GM12873 (cell line): ENCODE measurements around the gene AQP12A.
"Not testable (repeated sequence)": the region's sequence is repeated elsewhere in the genome, so short reads cannot be mapped to it uniquely, and the experiment has no call there.

ENCODE experiments used
- TF ChIP-seq, protein P1 (sequence below): IDR thresholded peaks from 2 replicates; pipeline ENCODE4 v1.5.1; 2012; ENCODE audit warnings: low read depth, mild to moderate bottlenecking, moderate library complexity, low read length, control low read depth; ENCODE audit not compliant: insufficient read depth; ENCODE audit errors: missing control alignments

Gene AQP12A

DNA sequence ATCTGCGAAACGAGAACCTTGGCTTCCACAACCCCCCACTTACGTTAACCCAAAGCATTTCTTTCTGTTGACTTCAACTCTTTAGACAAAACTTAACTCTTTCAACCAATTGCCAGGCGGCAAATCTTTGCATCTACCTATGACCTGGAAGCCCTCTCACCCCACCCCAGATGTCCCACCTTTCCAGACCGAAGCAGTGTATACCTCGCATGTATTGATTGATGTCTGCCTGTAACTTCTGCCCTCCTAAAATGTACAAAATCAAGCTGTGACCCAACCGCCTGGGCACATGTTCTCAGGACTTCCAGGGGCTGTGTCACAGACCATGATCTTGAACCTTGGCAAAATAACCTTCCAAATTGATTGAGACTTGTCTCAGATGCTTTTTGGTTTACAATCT, 21.3 kb upstream of the AQP12A start:
- TF ChIP-seq, protein P1, sequence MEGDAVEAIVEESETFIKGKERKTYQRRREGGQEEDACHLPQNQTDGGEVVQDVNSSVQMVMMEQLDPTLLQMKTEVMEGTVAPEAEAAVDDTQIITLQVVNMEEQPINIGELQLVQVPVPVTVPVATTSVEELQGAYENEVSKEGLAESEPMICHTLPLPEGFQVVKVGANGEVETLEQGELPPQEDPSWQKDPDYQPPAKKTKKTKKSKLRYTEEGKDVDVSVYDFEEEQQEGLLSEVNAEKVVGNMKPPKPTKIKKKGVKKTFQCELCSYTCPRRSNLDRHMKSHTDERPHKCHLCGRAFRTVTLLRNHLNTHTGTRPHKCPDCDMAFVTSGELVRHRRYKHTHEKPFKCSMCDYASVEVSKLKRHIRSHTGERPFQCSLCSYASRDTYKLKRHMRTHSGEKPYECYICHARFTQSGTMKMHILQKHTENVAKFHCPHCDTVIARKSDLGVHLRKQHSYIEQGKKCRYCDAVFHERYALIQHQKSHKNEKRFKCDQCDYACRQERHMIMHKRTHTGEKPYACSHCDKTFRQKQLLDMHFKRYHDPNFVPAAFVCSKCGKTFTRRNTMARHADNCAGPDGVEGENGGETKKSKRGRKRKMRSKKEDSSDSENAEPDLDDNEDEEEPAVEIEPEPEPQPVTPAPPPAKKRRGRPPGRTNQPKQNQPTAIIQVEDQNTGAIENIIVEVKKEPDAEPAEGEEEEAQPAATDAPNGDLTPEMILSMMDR: no peak

DNA sequence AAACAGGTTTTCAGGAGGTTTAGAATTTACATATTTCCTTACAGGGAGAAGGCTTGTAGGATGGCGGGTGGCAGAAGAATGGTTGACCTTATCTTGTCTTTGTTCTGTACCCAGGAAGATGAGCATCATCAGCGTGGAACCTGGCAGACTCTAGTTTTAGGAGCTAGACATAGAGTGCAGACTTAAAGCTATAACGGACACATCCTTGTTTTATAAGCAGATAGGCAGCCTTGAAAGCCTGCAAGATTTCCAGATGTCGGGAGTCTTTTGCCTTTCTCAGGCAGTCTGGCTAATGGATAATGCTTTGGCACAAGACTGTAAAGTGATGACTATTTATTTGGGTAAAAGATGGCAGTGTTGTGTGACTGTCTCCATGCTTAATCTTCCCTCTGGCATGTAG, 20.7 kb upstream of the AQP12A start:
- TF ChIP-seq, protein P1: no peak

DNA sequence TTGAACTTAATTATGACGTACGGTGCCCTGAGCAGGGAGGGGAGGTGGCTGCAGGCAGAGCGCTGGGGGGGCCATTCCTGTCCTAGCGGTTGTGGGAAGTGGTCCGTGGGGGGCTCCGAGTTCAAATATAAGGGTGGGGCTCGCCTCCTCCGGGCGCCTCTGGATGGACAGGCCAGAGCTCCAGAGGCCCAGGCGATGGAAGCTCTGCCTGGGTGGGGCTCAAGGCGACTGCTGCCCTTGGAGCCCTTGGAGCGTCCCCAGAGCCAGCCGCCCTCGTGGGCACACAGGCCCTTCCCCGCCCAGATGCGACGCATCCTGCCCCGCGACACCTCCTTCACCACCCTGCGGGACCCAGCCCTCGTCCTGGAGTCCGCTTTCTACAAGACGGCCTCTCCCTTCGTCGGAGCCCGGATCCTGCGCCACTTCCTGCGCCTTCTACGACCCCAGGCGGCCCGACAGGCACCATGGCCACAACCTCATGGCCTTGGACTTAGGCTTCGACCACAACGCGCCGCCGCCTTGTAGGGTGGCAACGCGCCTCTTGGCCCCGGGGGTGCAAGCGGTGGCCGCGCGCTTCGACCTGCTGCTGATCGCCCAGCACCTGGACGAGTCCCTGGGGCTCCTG, 19.5 kb upstream of the AQP12A start:
- TF ChIP-seq, protein P1: no peak

DNA sequence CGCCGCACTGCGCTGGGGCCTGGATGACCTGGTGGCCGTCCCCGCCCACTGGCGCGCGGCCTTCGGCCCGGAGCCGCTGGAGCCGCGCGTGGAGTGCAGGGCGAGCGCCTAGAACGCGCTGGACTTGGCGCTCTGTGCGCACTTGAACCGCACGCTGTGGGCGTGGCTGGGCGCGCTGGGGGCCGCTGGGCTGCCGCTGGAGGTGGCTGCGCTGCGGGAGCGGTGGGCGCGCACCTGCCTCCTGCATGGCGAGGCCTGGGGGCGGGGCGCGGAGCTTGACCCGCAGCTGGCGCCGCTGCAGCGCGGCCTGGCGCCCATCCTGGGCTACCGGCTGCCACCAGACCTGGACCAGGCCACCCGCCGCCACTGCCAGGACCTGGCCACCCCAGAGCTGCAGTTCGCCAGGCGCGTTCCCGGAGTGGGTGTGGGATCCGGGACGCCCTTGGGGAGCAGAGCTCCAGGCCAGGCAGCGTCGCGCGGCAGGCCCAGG, 18.9 kb upstream of the AQP12A start:
- TF ChIP-seq, protein P1: no peak

DNA sequence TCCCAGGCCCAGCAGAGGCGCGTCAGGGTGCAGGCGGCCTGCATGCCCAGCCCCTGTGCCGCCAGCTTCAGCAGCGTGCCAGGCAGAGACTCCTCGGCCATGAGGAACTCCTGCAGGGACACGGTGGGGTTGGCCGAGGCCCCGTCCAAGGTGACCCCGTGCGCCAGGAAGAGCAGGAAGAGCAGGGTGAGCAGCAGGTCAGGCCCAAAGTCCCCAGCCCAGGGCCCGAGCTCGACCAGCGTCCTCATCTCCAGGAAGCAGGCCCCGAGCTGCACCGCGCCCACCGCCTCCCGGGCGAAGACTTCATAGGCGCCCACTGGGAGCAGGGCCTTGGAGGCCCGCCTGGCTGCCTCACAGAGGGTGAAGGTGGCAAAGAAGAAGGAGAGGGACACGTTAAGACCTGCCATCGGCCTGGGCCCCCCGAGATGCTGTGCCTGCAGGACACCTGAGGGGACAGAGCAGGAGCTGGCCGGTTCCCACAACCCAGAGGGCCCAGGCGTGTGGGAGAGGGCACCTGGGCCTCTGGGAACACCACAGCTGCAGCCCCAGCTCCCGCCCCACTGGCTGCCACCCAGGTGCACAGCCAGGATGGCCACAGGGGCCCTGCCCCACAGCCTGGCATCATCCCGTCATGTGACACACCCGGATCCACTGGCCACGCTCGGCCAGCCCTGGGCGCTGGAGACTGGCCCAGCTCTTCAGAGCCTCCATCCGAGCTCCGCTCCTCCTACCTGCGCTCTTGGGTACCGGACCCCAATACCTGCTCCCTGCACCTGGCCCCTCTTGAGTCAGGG, 9.0 kb upstream of the AQP12A start, which contains the start of gene AQP12B:
TSS of gene AQP12B (minus strand) at position 455 of the 794 bp plus-strand sequence. CDS start at position 407, 48 bp downstream.
- TF ChIP-seq, protein P1: not testable (repeated sequence)

DNA sequence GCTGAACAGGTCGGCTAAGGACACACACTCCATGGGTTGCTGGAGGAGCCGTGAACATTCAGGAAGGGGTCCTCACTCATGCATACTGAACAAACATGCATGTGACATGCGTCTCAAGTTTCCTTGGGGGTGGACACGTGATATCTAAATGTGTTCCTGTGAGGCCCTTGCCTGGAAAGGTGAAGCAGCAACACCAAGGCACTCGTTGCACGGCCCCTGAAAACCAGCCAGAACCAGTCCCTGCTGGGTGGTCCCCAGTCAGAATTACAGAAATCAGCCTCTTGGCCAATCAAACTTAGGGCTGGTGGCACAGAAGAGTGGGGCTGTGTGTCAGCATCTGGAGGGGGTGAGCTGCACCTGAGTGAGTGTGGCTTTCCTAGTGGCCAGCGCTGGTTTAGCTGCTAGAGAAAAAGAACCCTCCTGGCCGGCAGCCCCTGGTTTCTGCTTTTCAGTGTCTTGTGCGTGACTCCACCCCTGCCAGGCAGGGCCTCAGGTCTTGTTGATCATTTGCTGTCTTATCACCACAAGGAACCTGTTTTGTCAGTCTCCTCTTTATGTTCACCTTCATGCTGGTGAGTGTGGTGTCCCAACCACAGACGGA, 5.8 kb upstream of the AQP12A start:
- TF ChIP-seq, protein P1: no peak

DNA sequence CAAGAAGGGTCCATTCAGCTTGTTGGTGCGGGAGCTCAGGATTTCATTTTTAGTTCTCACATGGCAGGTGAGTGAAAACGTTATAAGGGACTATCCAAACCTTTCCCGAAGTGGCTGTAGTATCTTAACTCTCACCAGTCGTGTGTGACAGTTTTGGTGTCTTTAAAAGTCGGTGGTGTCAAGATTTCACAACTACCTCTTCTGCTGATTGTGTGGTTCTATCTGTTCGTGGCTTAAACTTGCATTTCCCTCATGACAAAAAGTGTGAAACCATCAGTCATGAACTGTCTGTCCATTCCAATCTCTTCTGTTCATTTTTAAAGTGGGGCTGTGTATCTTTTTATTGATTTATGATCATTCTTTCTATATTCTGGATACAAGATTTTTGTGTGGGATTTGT, 5.2 kb upstream of the AQP12A start:
- TF ChIP-seq, protein P1: no peak
